A549 (cell line): ENCODE measurements around the gene PDIA6. TPM values are rescaled to one million over a fixed set of nuclear protein-coding genes. Genes with fewer than 3 reads are reported as not detected.

ENCODE experiments used
- ATAC-seq, 2 experiments: fragments of 200-7000 bp in 1 of 2; fragments of >200 bp in 1 of 2; cut with Nextera tagmentation in 1 of 2; cut with Tn5 transposase in 1 of 2; 3 replicates each; pipeline versions ENCODE4 v1.8.0 to v1.9.1; 2018 to 2020; ENCODE audit warnings: mild to moderate bottlenecking in 1 of 2, moderate library complexity in 1 of 2
- CTCF ChIA-PET: fragments of 300-600 bp; sonication (Branson Sonifier 250); formaldehyde crosslinking; extraction: SDS; loops from one replicate; lab custom pipeline; 2021; ENCODE audit warnings: antibody characterized with exemption, inconsistent platforms; lab: Yijun Ruan, JAX
- POLR2A ChIA-PET: fragments of 350-600 bp; formaldehyde crosslinking; extraction: SDS; loops from one replicate; lab custom pipeline; 2021; ENCODE audit warnings: antibody characterized with exemption, inconsistent platforms; lab: Yijun Ruan, JAX
- DNase-seq, 2 experiments: peaks; one replicate each; pipeline versions ENCODE4 v3.0.0 to v3.0.0-alpha.2; 2011 to 2016; ENCODE audit warnings: low read depth in 1 of 2, low spot score in 1 of 2
- FAIRE-seq: peaks from 2 replicates; lab custom pipeline; 2011; peaks lifted over from hg19 to GRCh38; lab: Jason Lieb, UNC
- H3K27ac ChIP-seq, 2 experiments: fragments of >200 bp; sonication (Bioruptor Twin); formaldehyde crosslinking; 3 replicates each; pipeline ENCODE4 v1.5.1; 2016 to 2017
- H3K4me1 ChIP-seq: fragments of >200 bp; sonication (Bioruptor Twin); formaldehyde crosslinking; 3 replicates; pipeline ENCODE4 v1.6.1; 2016
- H3K4me2 ChIP-seq: fragments of >200 bp; sonication (Bioruptor Twin); formaldehyde crosslinking; 3 replicates; pipeline ENCODE4 v1.6.1; 2016
- H3K4me3 ChIP-seq: fragments of >200 bp; sonication (Bioruptor Twin); formaldehyde crosslinking; 3 replicates; pipeline ENCODE4 v1.5.1; 2016
- H3K9me3 ChIP-seq: fragments of >200 bp; sonication (Bioruptor Twin); formaldehyde crosslinking; 3 replicates; pipeline ENCODE4 v1.6.1; 2016
- ATOH8 ChIP-seq: fragments of 250-450 bp; sonication (Bioruptor Pico); IDR thresholded peaks from 2 replicates; pipeline ENCODE4 v1.5.0; 2020; ENCODE audit warnings: low read depth, mild to moderate bottlenecking, moderate library complexity
- BHLHE40 ChIP-seq: IDR thresholded peaks from 2 replicates; pipeline ENCODE4 v1.6.1; 2012; ENCODE audit warnings: low read depth, low read length, inconsistent platforms
- CBX8 ChIP-seq: fragments of 200-600 bp; sonication (generic); IDR thresholded peaks from 2 replicates; pipeline ENCODE4 v1.6.1; 2016
- CEBPB ChIP-seq, 2 experiments: fragments of >200 bp in 1 of 2; sonication (Bioruptor Twin) in 1 of 2; formaldehyde crosslinking in 1 of 2; IDR thresholded peaks; 2 replicates each; pipeline ENCODE4 v1.6.1; 2012 to 2016
- CHD2 ChIP-seq: fragments of 150-350 bp; IDR thresholded peaks from 2 replicates; pipeline ENCODE4 v1.6.1; 2014; ENCODE audit warnings: low read length; ENCODE audit not compliant: partially characterized antibody
- CTCF ChIP-seq: fragments of >200 bp; sonication (Bioruptor Twin); formaldehyde crosslinking; IDR thresholded peaks from 3 replicates; pipeline ENCODE4 v1.5.1; 2016
- E2F6 ChIP-seq: IDR thresholded peaks from 2 replicates; pipeline ENCODE4 v1.6.1; 2012; ENCODE audit warnings: low read depth, borderline replicate concordance
- EHF ChIP-seq: fragments of 250-450 bp; sonication (Bioruptor Pico); IDR thresholded peaks from 2 replicates; pipeline ENCODE4 v1.5.0; 2020; ENCODE audit warnings: mild to moderate bottlenecking
- EHMT2 ChIP-seq: fragments of 200-600 bp; sonication (generic); IDR thresholded peaks from 2 replicates; pipeline ENCODE4 v1.6.1; 2016; ENCODE audit warnings: antibody characterized with exemption, low read depth, mild to moderate bottlenecking, moderate library complexity
- ELK1 ChIP-seq: fragments of 150-350 bp; IDR thresholded peaks from 2 replicates; pipeline ENCODE4 v1.6.1; 2014; ENCODE audit warnings: low read depth, mild to moderate bottlenecking, low read length
- ESRRA ChIP-seq: fragments of 150-350 bp; IDR thresholded peaks from 2 replicates; pipeline ENCODE4 v1.6.1; 2014; ENCODE audit warnings: mild to moderate bottlenecking, low read length, borderline replicate concordance
- FOSL2 ChIP-seq, 2 experiments: fragments of 450-650 bp in 1 of 2; fragments of >200 bp in 1 of 2; sonication (Bioruptor Twin) in 1 of 2; formaldehyde crosslinking; IDR thresholded peaks; 2 replicates each; pipeline versions ENCODE4 v1.5.0 to v1.6.1; 2016 to 2020; ENCODE audit warnings: mild to moderate bottlenecking in 1 of 2, moderate library complexity in 1 of 2
- FOXS1 ChIP-seq: fragments of 250-450 bp; sonication (Bioruptor Pico); IDR thresholded peaks from 2 replicates; pipeline ENCODE4 v1.5.0; 2020; ENCODE audit warnings: mild to moderate bottlenecking, moderate library complexity
- GATA3 ChIP-seq: IDR thresholded peaks from 2 replicates; pipeline ENCODE4 v1.6.1; 2012; ENCODE audit warnings: borderline replicate concordance
- HDAC2 ChIP-seq: fragments of 200-600 bp; sonication (generic); IDR thresholded peaks from 2 replicates; pipeline ENCODE4 v1.6.1; 2016
- HEYL ChIP-seq: fragments of 250-450 bp; sonication (Bioruptor Pico); IDR thresholded peaks from 2 replicates; pipeline ENCODE4 v1.8.0; 2021; ENCODE audit warnings: mild to moderate bottlenecking, moderate library complexity
- HMGXB4 ChIP-seq: fragments of 250-450 bp; sonication (Bioruptor Pico); IDR thresholded peaks from 2 replicates; pipeline ENCODE4 v1.5.0; 2021; ENCODE audit warnings: mild to moderate bottlenecking, moderate library complexity, borderline replicate concordance
- HOXA7 ChIP-seq: fragments of 250-450 bp; sonication (Bioruptor Pico); IDR thresholded peaks from 2 replicates; pipeline ENCODE4 v1.5.0; 2020; ENCODE audit warnings: mild to moderate bottlenecking, moderate library complexity
- KDM1A ChIP-seq: fragments of 200-600 bp; sonication (generic); IDR thresholded peaks from 2 replicates; pipeline ENCODE4 v1.6.1; 2016; ENCODE audit warnings: low read depth, mild to moderate bottlenecking
- KDM5A ChIP-seq: fragments of 200-600 bp; sonication (generic); IDR thresholded peaks from 2 replicates; pipeline ENCODE4 v1.6.1; 2016; ENCODE audit warnings: antibody characterized with exemption, mild to moderate bottlenecking
- MAZ ChIP-seq: fragments of 150-350 bp; IDR thresholded peaks from 2 replicates; pipeline ENCODE4 v1.6.1; 2014; ENCODE audit warnings: antibody characterized with exemption, low read depth, low read length, borderline replicate concordance
- MYC ChIP-seq: IDR thresholded peaks from 2 replicates; pipeline ENCODE4 v1.6.1; 2012; ENCODE audit warnings: mild to moderate bottlenecking, inconsistent platforms, low read length, improper control_type of control experiment, borderline replicate concordance
- NFE2L2 ChIP-seq: fragments of 150-350 bp; conservative IDR thresholded peaks from 2 replicates; pipeline ENCODE4 v1.6.1; 2014; ENCODE audit warnings: low read length
- POLR2AphosphoS2 ChIP-seq: conservative IDR thresholded peaks from 2 replicates; pipeline ENCODE4 v1.6.1; 2012; ENCODE audit warnings: low read length, improper control_type of control experiment, inconsistent platforms
- RAD21 ChIP-seq, 2 experiments: fragments of >200 bp in 1 of 2; sonication (Bioruptor Twin) in 1 of 2; formaldehyde crosslinking in 1 of 2; IDR thresholded peaks in 1 of 2; conservative IDR thresholded peaks in 1 of 2; 2 replicates in 1 of 2; 3 replicates in 1 of 2; pipeline ENCODE4 v1.6.1; 2012 to 2018; ENCODE audit warnings: inconsistent platforms in 1 of 2
- RCOR1 ChIP-seq: fragments of 150-350 bp; IDR thresholded peaks from 2 replicates; pipeline ENCODE4 v1.6.1; 2014; ENCODE audit warnings: antibody characterized with exemption, low read length, low read depth
- RFX5 ChIP-seq: fragments of 450-650 bp; IDR thresholded peaks from 2 replicates; pipeline ENCODE4 v1.7.1; 2014; ENCODE audit warnings: antibody characterized with exemption, mild to moderate bottlenecking, moderate library complexity
- TP53 ChIP-seq: fragments of 250-450 bp; sonication (Bioruptor Pico); IDR thresholded peaks from 2 replicates; pipeline ENCODE4 v1.5.0; 2021; ENCODE audit warnings: mild to moderate bottlenecking, moderate library complexity
- USF2 ChIP-seq: fragments of 450-650 bp; IDR thresholded peaks from 2 replicates; pipeline ENCODE4 v1.6.1; 2014; ENCODE audit warnings: antibody characterized with exemption
- ZFP36 ChIP-seq: fragments of 450-650 bp; IDR thresholded peaks from 2 replicates; pipeline ENCODE4 v1.6.1; 2014; ENCODE audit warnings: borderline replicate concordance; ENCODE audit not compliant: partially characterized antibody
- ZNF302 ChIP-seq: fragments of 250-450 bp; sonication (Bioruptor Pico); IDR thresholded peaks from 2 replicates; pipeline ENCODE4 v1.9.0; 2021; ENCODE audit warnings: inconsistent platforms, mild to moderate bottlenecking, moderate library complexity
- ZSCAN20 ChIP-seq: fragments of 250-450 bp; sonication (Bioruptor Pico); IDR thresholded peaks from 2 replicates; pipeline ENCODE4 v1.8.0; 2022; ENCODE audit warnings: mild to moderate bottlenecking, moderate library complexity
- WGBS: methylation state at CpG from one replicate; pipeline ENCODE4 v1.1.6; 2017; ENCODE audit errors: missing lambda C conversion rate; 5-methylcytosine and 5-hydroxymethylcytosine counted together
- polyA minus RNA-seq: library from RNA; depleted of rRNA, polyadenylated mRNA; stranded (reverse); fragments of >200 nt; gene quantifications from 2 replicates; pipeline ENCODE4 v1.2.3, GENCODE V29; 2011; rRNA and poly(A)+ RNA removed
- polyA plus RNA-seq, 4 experiments: library from polyadenylated mRNA; depleted of rRNA in 3 of 4; stranded (reverse); fragments of >200 nt; fragmentation: RNase III in 1 of 4; extraction: RNeasy Plus Mini Kit Qiagen cat#74134 plus additional on column Dnase treatment in 1 of 4; gene quantifications; 2 replicates in 3 of 4; 3 replicates in 1 of 4; pipeline ENCODE4 v1.2.3, GENCODE V29; 2011 to 2017

Gene PDIA6
- polyA plus RNA-seq (2011; rRNA removed) (292 and 442 TPM in 2 replicates), polyA plus RNA-seq (2017; fragmentation: RNase III; extraction: RNeasy Plus Mini Kit Qiagen cat#74134 plus additional on column Dnase treatment) (309 to 325 TPM (median 322 TPM) in 3 replicates), polyA minus RNA-seq (98.3 and 120 TPM in 2 replicates)
- polyA plus RNA-seq (2012; cell fraction: cytosol; rRNA removed) = 170 and 188 TPM in 2 replicates
- polyA plus RNA-seq (2012; cell fraction: nucleus; rRNA removed) = 107 and 173 TPM in 2 replicates

- 2% methylated on average over 36 of the region's 98 CpGs for WGBS
- Histone ChIP-seq H3K27ac (peak within 1 kb of the TSS; percentile 90 to 93), H3K9me3 (no peaks in the 10 kb centered on the region), H3K4me1 (peaks cover 18% of the 10 kb centered on the region), H3K4me3 (peak within 1 kb of the TSS; percentile 85), H3K4me2 (peak within 1 kb of the TSS; percentile 91)
- POLR2A ChIA-PET = interaction anchor here (0.6 to 1.3 kb wide), 8 partner anchors 14 to 652 kb away, joined by 3 to 4 read pairs (median 3); partner anchors contain the start of gene SLC66A3
- no peak for FAIRE-seq
- ATAC-seq = peak; percentile 94 to 98
- DNase-seq = peak; percentile 97
- CTCF ChIA-PET = interaction anchor here (0.7 to 2.2 kb wide), 11 partner anchors 10 to 320 kb away, joined by 3 to 12 read pairs (median 4); a partner anchor contains a TSS
- TF ChIP-seq RAD21 (conservative IDR thresholded peaks at IDR 0.05 in 1 of 2, IDR thresholded peaks at IDR 0.05 in 1 of 2) (no peak), ZNF302 (no peak), KDM1A (no peak), ZFP36 (no peak), HMGXB4 (CRISPR knock-in tag) (no peak), CTCF (no peak), ELK1 (no peak), TP53 (peak; percentile 70; the same call in 1 of the 2 replicates), GATA3 (no peak), ESRRA (no peak), CEBPB (IDR thresholded peaks at IDR 0.05) (no peak), HEYL (CRISPR knock-in tag) (no peak), KDM5A (no peak), USF2 (no peak), RCOR1 (no peak), ZSCAN20 (CRISPR knock-in tag) (no peak), CBX8 (no peak), NFE2L2 (no peak), HOXA7 (CRISPR knock-in tag) (no peak), HDAC2 (no peak), POLR2AphosphoS2 (no peak), CHD2 (no peak), EHMT2 (no peak), EHF (CRISPR knock-in tag) (no peak), FOSL2 (IDR thresholded peaks at IDR 0.05) (no peak), FOSL2 (CRISPR knock-in tag; IDR thresholded peaks at IDR 0.05) (no peak), E2F6 (peak; percentile 26), BHLHE40 (0 out of 2 replicates have a peak, but pooled peaks have one; percentile 6), MYC (peak; percentile 42; the same call in 1 of the 2 replicates), ATOH8 (CRISPR knock-in tag) (peak; percentile 53; the same call in 1 of the 2 replicates), RFX5 (peak; percentile 64), FOXS1 (CRISPR knock-in tag) (no peak), MAZ (0 out of 2 replicates have a peak, but pooled peaks have one; percentile 19)
These were observed at the start of gene PDIA6 for GRCh38 chr2:10812362-10813162. PDIA6 (minus strand) TSS chr2:10812785; CDS start chr2:10812696, 89 bp downstream.
